ENCODE data around the gene FRMD7.
"Not testable (repeated sequence)": the region's sequence is repeated elsewhere in the genome, so short reads cannot be mapped to it uniquely, and the experiment has no call there.

FRMD7 gene

DNA sequence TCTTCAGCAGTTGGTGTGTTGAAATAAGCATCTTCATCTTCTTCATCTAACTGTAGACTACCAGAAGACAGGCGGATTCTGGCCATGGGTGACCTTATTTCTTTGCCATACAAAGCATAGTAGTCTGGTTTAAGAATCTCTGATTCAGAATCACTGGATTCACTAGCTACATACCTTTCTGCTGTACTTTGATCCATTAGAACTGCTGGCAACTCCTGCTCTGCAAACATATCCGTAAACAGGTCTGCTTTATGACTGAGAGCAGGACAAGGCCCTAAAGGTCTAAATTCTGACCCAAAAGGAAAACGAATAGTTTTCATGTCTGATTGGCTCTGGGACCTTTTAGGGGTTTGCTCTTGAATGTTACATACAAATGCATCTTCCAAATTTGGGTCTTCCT, 49.9 kb downstream of the FRMD7 start:
- FAIRE-seq (no peak), DNase-seq (ENCODE audit: insufficient read length, low spot score) (no peak)
- no peak for TF ChIP-seq POLR2A (IDR thresholded peaks at IDR 0.05; ENCODE audit: low read depth, low read length)

DNA sequence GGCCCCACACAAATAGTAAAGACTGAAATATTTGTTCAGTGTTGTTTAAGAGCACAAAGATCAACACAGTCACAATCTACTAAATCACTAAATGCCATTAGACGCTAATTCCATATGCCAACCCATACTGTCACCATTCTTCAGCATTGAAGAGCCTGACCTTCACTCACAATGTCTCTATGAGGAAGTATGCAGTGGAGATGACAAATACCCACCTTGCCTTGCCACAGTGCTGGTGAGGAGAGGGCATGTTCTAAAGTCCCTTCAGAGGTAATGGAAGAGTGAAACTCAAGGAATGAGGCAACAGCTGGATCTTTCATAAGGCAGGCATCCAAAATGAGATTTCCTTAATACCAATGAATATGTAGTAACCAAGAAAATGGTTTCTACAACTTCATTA, 50.4 kb downstream of the FRMD7 start:
- no peak for TF ChIP-seq POLR2A (IDR thresholded peaks at IDR 0.05; ENCODE audit: low read depth, low read length)
- no peak for DNase-seq (ENCODE audit: insufficient read length, low spot score)
- FAIRE-seq = no peak

DNA sequence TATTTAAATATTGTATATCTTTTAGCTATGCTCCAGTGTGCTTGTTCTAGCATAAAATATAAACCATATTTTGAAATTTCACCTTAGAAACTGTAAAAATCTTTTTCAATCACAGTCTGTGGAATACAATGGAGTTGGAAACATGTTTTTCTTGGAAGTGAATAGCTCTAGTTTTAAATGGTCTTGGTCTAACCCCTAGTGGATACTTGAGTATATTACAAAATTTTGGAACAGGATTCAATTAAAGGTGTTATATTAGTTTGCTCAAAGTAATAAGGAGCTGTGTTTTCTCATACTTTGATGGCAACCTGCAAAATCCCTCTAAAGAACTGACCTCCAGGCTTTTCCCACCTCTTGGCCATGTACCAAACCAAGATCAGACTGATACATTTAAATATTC, 56.6 kb downstream of the FRMD7 start:
- FAIRE-seq (no peak), DNase-seq (ENCODE audit: insufficient read length, low spot score) (no peak)
- TF ChIP-seq POLR2A (IDR thresholded peaks at IDR 0.05; ENCODE audit: low read depth, low read length) = no peak

DNA sequence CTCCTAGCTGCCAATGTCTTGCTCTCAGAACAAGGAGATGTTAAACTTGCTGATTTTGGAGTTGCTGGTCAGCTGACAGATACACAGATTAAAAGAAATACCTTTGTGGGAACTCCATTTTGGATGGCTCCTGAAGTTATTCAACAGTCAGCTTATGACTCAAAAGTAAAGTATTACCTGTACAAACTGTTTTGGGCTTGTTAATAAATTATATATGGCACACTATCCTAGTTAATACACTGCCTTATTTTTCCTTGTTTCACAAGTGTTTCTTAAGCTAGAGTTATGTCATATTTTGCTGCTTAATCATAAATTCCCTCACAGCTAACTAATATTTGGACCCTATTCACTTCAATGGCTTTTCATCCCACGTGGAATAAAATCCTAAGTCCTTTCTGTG, 59.4 kb downstream of the FRMD7 start:
- no peak for TF ChIP-seq POLR2A (IDR thresholded peaks at IDR 0.05; ENCODE audit: low read depth, low read length)
- FAIRE-seq = no peak
- no peak for DNase-seq (ENCODE audit: insufficient read length, low spot score)

DNA sequence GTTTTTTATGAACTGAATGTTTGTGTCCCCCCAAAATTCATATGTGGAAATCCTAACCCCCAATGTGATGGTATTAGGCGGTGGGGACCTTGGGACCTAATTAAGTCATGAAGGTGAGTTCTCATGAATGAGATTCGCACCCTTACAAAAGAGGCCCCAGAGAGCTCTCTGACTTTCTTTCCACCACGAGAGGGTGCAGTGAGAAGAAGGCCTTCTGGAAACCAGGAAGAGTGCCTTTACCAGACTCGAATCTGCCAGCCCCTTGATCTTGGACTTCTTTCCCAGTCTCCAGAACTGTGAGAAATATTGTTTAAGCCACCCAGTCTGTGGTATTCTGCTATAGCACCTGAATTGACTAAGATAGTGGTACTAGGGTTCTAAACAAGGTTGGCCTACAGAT, 64.0 kb downstream of the FRMD7 start:
- no peak for FAIRE-seq
- no peak for DNase-seq (ENCODE audit: insufficient read length, low spot score)
- no peak for TF ChIP-seq POLR2A (IDR thresholded peaks at IDR 0.05; ENCODE audit: low read depth, low read length)

DNA sequence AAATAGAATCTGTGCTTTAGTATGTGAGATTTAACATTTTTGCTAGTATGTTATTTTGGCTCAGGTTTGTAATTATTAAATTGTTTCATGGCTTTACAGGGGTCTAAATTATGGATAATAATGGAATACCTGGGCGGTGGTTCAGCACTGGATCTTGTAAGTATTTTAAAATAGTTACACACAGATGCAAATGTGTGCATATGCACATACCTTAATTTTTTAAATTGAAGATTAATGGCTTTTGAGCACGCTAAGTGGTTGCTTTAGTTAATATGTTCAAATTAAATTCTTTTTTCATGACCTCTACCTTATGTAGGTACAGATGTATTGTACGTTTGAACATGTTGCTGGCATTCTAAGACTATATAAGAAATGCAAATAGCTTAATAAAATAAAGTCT, 64.5 kb downstream of the FRMD7 start:
- no peak for TF ChIP-seq POLR2A (IDR thresholded peaks at IDR 0.05; ENCODE audit: low read depth, low read length)
- FAIRE-seq (no peak), DNase-seq (ENCODE audit: insufficient read length, low spot score) (no peak)

DNA sequence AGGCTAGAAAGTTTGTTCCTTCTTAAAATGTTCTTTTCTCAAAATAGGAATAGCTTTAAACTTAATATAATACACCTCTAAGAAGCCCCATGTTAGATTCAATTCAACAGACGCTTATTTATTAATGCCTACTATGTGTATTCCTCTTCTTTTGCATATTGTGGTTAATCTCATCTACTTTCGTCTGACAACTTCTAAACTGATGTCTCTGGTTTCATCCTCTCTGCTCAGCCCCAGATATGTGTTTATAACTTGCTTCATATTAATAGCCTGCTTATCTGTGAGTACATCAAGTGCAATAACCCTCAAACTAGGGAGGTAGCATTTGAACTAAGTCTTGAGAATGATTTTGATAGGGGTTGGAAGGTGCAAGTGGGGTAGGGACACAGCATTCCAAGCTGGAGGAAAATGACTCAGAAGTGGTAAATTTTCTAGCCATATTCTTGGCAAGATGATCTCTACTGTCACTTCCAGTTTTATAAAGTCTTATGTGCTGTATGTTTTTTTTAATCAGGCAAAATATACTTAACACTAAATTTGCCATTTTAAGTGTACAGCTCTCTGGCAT, 67.8 kb downstream of the FRMD7 start:
- FAIRE-seq (no peak), DNase-seq (ENCODE audit: insufficient read length, low spot score) (no peak)
- no peak for TF ChIP-seq POLR2A (IDR thresholded peaks at IDR 0.05; ENCODE audit: low read depth, low read length)

DNA sequence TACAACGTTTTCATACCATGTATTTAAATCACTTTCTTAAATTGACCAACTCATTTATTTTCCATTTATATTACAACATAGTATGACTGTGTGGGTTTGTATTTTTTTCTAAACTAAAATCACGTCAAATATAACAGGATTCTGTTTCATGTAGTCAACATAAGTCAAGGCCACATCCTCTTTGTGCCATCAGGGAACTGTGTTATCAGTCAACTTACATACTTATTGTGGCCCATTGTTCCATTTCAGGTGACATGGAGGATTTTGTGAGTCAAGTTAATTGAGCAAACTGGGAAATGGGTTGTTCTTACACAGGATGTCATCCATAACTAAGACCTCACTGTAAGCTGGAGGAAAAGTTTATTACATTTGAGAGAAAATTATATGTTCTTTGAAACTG, 68.8 kb downstream of the FRMD7 start:
- DNase-seq (ENCODE audit: insufficient read length, low spot score) = no peak

DNA sequence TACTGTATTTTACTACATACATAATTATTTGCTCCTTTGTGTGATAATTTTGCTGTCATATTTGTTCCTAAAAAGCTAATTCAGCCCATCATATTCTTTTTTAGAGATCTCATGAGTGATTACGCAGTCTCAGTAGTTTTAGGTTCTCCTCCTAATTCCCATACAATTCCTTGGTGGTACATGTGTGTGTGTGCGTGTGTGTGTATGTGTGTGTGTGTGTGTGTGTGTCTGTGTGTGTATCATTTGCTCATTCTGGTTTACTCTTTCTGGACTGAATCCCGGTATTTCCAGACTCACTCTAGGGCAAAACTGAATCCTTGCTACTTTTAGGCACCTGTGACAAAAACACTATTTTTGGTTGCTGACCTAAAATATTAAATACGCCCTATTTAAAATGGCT, 69.8 kb downstream of the FRMD7 start:
- TF ChIP-seq POLR2A (IDR thresholded peaks at IDR 0.05; ENCODE audit: low read depth, low read length) = no peak
- DNase-seq (ENCODE audit: insufficient read length, low spot score) (no peak), FAIRE-seq (no peak)

More for the DNA sequence above, 68.8 kb downstream of the FRMD7 start:
- FAIRE-seq = no peak
- TF ChIP-seq POLR2A (IDR thresholded peaks at IDR 0.05; ENCODE audit: low read depth, low read length) = no peak

DNA sequence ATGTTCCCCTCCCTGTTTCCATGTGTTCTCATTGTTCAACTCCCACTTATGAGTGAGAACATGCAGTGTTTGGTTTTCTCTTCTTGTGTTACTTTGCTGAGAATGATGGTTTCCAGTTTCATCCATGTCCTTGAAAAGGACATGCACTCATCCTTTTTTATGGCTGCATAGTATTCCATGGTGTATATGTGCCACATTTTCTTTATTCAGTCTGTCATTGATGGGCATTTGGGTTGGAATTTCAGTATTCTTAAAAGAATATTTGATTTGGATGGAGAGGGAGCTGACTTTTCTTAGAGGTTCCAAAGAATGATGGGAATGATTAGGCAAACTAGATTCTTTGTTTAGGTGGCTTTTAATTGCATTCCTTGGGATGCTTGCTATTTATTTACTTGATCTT, 76.0 kb downstream of the FRMD7 start:
- DNase-seq (ENCODE audit: insufficient read length, low spot score); FAIRE-seq: not testable (repeated sequence)

DNA sequence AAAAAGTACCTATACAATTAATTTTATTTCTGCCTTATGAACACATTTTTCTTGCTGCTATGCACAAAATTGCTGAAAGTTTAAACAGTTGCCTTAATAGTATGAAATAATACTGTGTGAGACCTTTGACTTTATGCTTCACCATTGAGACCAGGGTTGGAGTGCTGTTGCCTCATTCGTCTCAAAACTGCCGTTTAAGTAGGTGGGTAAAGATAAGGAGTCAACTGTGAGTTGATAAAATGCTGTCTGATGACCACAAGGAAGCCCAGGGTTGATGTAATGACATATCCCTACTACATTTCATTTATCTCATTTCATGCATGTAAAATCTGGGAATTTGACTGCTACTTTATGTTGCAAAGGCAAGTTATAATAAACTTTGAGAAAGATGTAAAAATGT, 81.3 kb downstream of the FRMD7 start:
- FAIRE-seq (no peak), DNase-seq (ENCODE audit: insufficient read length, low spot score) (no peak)
- TF ChIP-seq POLR2A (IDR thresholded peaks at IDR 0.05; ENCODE audit: low read depth, low read length) = no peak

DNA sequence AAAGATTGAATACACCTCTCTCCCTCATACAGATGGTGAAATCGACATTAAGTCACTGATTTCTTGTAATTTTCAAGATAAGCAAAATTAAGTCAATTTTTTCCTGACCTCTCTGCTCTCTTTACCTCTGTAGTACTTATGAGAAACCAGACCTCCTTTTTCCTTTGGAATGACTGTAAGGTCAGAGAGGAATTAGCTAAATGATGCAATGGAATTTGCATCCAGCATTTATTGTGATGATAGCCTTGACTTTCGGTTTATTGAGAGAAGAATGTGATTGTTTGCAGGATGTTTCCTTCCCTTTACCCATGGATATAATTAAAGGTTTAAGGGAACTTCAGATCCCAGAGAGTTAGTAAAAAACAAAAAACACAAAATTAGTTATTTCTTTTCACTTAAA, 82.4 kb downstream of the FRMD7 start:
- DNase-seq (ENCODE audit: insufficient read length, low spot score) (no peak), FAIRE-seq (no peak)
- no peak for TF ChIP-seq POLR2A (IDR thresholded peaks at IDR 0.05; ENCODE audit: low read depth, low read length)

DNA sequence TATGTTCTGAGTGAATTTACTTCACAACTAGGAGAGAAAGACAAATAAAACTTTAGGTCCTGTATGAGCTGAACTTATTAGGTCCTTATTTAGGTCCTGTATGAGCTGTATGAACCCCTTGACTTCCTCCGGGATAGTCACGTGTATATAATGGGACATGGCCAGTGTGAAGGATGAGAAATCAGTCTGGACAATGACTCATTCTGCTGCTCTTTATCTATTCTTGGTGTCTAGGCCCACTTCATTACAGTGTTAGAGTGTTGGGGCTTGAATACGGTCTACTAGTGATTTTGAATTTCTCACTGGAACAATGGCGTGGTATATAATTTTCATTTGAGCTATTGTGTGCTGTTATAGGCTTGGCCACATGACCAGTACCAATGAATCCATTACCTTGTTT, 82.9 kb downstream of the FRMD7 start:
- FAIRE-seq = peak; percentile 48
- no peak for DNase-seq (ENCODE audit: insufficient read length, low spot score)
- TF ChIP-seq POLR2A (IDR thresholded peaks at IDR 0.05; ENCODE audit: low read depth, low read length) = no peak

DNA sequence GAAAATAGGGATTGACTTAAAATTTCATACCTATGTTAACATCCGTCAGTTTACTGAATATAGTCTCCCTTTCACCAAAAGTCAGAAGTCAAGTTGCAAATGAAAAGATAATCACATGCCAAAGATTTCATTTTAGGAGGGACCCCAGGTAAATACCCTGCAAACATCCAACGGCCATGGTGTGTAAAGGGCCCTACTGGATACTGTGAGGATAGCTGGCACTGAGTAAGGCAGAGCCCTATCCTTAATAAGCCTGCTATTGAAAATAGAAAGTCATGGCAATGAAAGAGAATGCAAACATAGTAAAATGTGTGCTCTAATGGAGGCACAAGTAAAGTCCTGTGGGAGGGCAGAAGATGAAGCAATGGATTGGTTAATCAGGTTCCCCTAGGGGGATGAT, 83.8 kb downstream of the FRMD7 start:
- FAIRE-seq = no peak
- TF ChIP-seq POLR2A (IDR thresholded peaks at IDR 0.05; ENCODE audit: low read depth, low read length) = no peak
- DNase-seq (ENCODE audit: insufficient read length, low spot score) = no peak

DNA sequence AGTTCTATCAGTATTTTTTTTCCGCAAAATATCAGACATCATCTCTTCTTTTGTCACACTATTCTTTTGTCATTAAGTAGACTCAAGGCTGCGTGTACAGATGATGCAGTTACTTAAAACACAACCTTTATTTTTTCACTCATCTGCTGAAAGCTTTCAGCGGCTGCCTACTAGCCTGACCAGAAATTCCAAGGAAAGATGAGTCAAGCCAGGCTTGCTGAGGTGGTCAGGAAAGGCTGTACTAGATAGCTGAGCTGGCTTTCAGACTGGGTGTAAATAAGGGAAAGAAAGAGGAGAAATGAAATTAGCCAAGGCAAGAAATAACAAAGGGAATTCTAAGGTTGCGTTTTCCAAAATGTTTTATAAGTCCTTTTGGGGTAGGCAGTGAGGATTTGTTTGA, 86.8 kb downstream of the FRMD7 start:
- FAIRE-seq (peak; percentile 76), DNase-seq (ENCODE audit: insufficient read length, low spot score) (peak; percentile 4)
- TF ChIP-seq POLR2A (IDR thresholded peaks at IDR 0.05; ENCODE audit: low read depth, low read length) = no peak

DNA sequence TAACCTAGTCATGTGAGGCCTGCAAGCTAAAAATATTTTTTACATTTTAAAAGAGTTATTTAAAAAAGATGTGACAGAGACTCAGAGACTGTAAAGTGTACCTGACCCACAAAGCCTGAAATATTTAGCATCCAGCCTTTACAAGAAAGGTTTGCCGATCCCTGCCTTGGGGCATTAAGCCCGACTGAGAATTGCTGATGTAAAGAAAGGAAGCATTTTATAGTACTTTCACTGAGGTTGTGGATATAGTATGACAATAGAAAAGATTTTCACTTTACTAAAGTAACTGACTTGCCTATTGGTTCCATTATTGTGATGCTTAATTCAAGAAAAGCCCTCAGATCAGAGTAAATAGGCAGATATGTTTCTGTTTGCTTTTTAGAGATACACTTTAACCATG, 87.8 kb downstream of the FRMD7 start:
- FAIRE-seq = no peak
- no peak for DNase-seq (ENCODE audit: insufficient read length, low spot score)
- no peak for TF ChIP-seq POLR2A (IDR thresholded peaks at IDR 0.05; ENCODE audit: low read depth, low read length)

Measured in H54 (cell line).